Calu3 (cell line): ENCODE measurements around the gene LIPA. TPM values are rescaled to one million over a fixed set of nuclear protein-coding genes. Genes with fewer than 3 reads are reported as not detected.

Source experiments
- BruUV-seq: library from RNA; stranded (reverse); fragments of 400-500 nt; replicated peaks from 2 replicates; lab custom pipeline; 2021; lab: Mats Ljungman, UMichigan
- CTCF ChIA-PET: fragments of 300-600 bp; sonication (Branson Sonifier 250); formaldehyde crosslinking; loops from one replicate; lab custom pipeline; 2022; ENCODE audit warnings: antibody characterized with exemption; lab: Charles Lee
- DNase-seq: peaks from one replicate; pipeline ENCODE4 v3.0.0; 2022
- H3K27ac Mint-ChIP-seq: one replicate; pipeline ENCODE4 v1.8.0; 2022; ENCODE audit warnings: mixed read lengths; ENCODE audit not compliant: unreplicated experiment
- H3K27me3 Mint-ChIP-seq: one replicate; pipeline ENCODE4 v1.8.0; 2022; ENCODE audit warnings: mixed read lengths; ENCODE audit not compliant: unreplicated experiment
- H3K36me3 Mint-ChIP-seq: one replicate; pipeline ENCODE4 v1.8.0; 2022; ENCODE audit warnings: mild to moderate bottlenecking, moderate library complexity, mixed read lengths; ENCODE audit not compliant: insufficient read depth, unreplicated experiment
- H3K4me1 Mint-ChIP-seq: one replicate; pipeline ENCODE4 v1.8.0; 2022; ENCODE audit warnings: mild to moderate bottlenecking, low read depth, mixed read lengths; ENCODE audit not compliant: unreplicated experiment
- H3K4me3 Mint-ChIP-seq: one replicate; pipeline ENCODE4 v1.8.0; 2022; ENCODE audit warnings: mild to moderate bottlenecking, low read depth, moderate library complexity, mixed read lengths; ENCODE audit not compliant: unreplicated experiment
- H3K9me3 Mint-ChIP-seq: one replicate; pipeline ENCODE4 v1.8.0; 2022; ENCODE audit warnings: low read depth, mixed read lengths; ENCODE audit not compliant: unreplicated experiment
- intact Hi-C: fragments of 100-400 bp; cut with micrococcal nuclease; formaldehyde crosslinking; loops from one replicate; pipeline ENCODE4 v1.10.0; 2022; ENCODE audit not compliant: unreplicated experiment
- total RNA-seq: library from RNA; stranded (reverse); gene quantifications from 2 replicates; pipeline ENCODE4 v1.2.3, GENCODE V29; 2022
- TF ChIP-seq, protein P1 (sequence below): fragments of 200-600 bp; IDR thresholded peaks from one replicate; pipeline ENCODE4 v1.8.0; 2022; ENCODE audit warnings: antibody characterized with exemption; ENCODE audit not compliant: unreplicated experiment

Gene LIPA
- total RNA-seq, 1 experiment from 2014 or later, result 66.7 TPM

DNA sequence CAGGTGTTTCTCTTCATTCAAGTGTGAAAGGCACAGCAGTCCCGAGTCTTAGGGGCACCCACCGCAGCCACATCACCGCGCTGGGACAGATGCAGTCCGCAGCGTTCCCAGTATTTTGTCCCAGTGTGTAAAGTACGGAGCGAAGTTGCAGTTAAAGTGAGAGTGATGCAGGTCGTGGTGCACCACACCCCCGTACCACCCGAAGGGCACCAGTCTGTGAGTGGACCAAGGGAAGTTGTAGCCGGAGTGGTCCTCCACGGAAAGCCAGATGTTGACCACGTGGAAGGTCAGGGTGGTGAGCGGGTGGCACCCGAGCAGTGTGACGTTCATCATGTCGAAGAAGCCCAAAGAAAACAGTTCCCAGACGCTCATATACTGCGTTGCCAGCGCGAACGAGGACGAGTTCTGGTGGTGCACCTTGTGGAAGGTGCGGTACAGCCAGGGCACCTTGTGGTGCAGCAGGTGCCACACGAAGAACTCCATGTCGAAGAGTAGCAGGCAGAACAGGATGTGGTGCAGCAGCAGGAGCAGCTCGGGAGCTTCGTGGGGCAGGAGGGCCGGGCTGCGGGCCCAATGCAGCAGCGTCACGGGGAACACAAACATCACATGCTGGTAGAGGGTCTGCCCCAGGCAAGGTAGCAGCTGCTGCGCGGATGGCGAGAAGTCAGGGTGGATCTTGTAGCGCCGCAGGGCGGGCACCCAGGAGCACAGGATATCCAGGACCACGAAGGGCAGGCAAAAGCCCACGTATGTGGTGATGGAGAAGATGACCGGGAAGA lies 45.0 kb downstream of the LIPA start:
- intact Hi-C loops, result no loop called here
- TF ChIP-seq, protein P1, sequence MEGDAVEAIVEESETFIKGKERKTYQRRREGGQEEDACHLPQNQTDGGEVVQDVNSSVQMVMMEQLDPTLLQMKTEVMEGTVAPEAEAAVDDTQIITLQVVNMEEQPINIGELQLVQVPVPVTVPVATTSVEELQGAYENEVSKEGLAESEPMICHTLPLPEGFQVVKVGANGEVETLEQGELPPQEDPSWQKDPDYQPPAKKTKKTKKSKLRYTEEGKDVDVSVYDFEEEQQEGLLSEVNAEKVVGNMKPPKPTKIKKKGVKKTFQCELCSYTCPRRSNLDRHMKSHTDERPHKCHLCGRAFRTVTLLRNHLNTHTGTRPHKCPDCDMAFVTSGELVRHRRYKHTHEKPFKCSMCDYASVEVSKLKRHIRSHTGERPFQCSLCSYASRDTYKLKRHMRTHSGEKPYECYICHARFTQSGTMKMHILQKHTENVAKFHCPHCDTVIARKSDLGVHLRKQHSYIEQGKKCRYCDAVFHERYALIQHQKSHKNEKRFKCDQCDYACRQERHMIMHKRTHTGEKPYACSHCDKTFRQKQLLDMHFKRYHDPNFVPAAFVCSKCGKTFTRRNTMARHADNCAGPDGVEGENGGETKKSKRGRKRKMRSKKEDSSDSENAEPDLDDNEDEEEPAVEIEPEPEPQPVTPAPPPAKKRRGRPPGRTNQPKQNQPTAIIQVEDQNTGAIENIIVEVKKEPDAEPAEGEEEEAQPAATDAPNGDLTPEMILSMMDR, result no peak
- H3K36me3 Mint-ChIP-seq, result peaks cover 7% of the 10 kb centered on the region
- DNase-seq, result peak; percentile 4
- H3K4me1 Mint-ChIP-seq, result peaks cover 9% of the 10 kb centered on the region
- CTCF ChIA-PET, result no interaction called here
- H3K27ac Mint-ChIP-seq, result peak overlapping the region; percentile 25
- no TSS peak for BruUV-seq
- H3K9me3 Mint-ChIP-seq, result no peaks in the 10 kb centered on the region
- peak overlapping the region; percentile 74 for H3K4me3 Mint-ChIP-seq
- no peaks in the 10 kb centered on the region for H3K27me3 Mint-ChIP-seq

DNA sequence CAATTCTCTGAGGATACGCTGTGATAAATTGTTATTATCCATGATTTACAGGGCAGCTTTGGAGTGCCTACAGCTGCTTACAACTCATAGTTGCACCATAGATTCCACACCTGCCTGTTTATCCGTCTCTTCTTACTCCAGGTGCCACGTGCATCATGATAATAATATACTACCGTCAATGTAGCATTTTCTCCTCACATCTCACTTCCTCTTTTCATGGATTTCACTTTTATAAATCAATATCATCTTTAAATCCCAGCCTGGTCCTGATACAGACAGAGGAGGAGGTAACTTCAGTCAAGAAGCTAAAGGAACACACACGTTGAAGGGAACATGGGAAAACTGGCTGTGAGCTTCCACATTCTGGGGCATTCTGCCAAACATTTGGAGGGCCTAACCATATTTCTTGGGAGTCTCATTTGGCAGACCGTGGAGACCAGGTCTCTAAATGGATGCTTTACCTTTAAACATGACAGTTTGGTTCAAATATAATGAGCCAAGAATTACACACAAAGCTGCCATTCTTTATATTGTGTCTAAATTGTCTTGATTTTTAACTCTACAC lies 46.9 kb downstream of the LIPA start:
- no TSS peak for BruUV-seq
- no peak for DNase-seq
- Mint-ChIP-seq H3K4me1 (peaks cover 9% of the 10 kb centered on the region), H3K4me3 (no peak overlapping the region), H3K36me3 (peaks cover 7% of the 10 kb centered on the region), H3K9me3 (no peaks in the 10 kb centered on the region), H3K27ac (no peak overlapping the region), H3K27me3 (no peaks in the 10 kb centered on the region)
- intact Hi-C loops, result no loop called here
- TF ChIP-seq, protein P1, result no peak
- CTCF ChIA-PET, result no interaction called here

DNA sequence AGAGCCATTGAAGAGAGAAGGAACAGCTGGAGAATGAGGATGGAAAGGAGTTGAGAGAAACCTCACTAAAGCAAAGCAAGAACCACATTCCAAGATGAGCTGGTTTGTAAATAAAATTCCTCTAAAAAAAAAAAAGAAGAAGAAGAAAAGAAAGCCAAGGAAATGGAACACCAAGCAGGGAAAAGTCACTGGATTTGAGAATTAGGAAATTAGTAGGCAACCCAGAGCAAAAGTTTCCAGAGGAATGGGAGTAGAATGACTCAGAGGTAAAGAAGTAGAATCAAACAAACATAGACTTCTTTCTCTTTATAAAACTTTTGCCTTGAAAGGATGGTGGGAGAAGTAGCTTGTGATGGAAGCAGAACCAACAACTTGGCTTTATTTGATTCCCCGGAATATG lies 48.3 kb downstream of the LIPA start:
- no peaks in the 10 kb centered on the region for H3K27me3 Mint-ChIP-seq
- TF ChIP-seq, protein P1, result no peak
- DNase-seq, result no peak
- no peak overlapping the region for H3K4me3 Mint-ChIP-seq
- CTCF ChIA-PET, result no interaction called here
- no TSS peak for BruUV-seq
- H3K9me3 Mint-ChIP-seq, result no peaks in the 10 kb centered on the region
- peaks cover 9% of the 10 kb centered on the region for H3K4me1 Mint-ChIP-seq
- intact Hi-C loops, result no loop called here
- H3K36me3 Mint-ChIP-seq, result peaks cover 7% of the 10 kb centered on the region
- no peak overlapping the region for H3K27ac Mint-ChIP-seq

DNA sequence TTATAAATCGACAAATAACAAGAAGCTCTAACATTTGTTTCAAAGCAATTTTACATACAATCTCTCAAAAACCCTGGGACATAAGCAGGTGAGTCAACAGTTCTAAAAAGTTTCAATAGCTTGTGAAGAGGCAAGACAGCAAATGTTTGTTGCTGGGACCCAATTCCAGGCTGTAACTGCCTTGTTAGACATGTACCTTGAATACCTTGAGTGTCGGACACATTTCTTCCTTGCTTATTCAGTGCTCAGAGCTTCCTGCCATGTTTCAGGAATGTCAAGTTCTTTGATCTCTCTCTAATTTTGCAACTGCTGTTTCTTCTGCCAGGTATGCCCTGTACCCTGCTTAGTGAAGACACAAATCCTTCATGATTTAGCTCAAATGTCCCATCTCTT lies 49.5 kb downstream of the LIPA start:
- DNase-seq, result no peak
- intact Hi-C loops, result no loop called here
- Mint-ChIP-seq H3K4me1 (peaks cover 8% of the 10 kb centered on the region), H3K27me3 (no peaks in the 10 kb centered on the region), H3K9me3 (no peaks in the 10 kb centered on the region), H3K36me3 (peaks cover 6% of the 10 kb centered on the region), H3K27ac (no peak overlapping the region), H3K4me3 (no peak overlapping the region)
- TF ChIP-seq, protein P1, result no peak
- CTCF ChIA-PET, result interaction anchor here (0.6 kb wide), 1 partner anchor 505 kb away, joined by 3 read pairs; no protein-coding TSS in a partner anchor
- no TSS peak for BruUV-seq
